ENCODE results near the gene CDC14B.
A peak's percentile ranks its signal among the peaks of the same experiment; 100 is the strongest.

The CDC14B gene

DNA sequence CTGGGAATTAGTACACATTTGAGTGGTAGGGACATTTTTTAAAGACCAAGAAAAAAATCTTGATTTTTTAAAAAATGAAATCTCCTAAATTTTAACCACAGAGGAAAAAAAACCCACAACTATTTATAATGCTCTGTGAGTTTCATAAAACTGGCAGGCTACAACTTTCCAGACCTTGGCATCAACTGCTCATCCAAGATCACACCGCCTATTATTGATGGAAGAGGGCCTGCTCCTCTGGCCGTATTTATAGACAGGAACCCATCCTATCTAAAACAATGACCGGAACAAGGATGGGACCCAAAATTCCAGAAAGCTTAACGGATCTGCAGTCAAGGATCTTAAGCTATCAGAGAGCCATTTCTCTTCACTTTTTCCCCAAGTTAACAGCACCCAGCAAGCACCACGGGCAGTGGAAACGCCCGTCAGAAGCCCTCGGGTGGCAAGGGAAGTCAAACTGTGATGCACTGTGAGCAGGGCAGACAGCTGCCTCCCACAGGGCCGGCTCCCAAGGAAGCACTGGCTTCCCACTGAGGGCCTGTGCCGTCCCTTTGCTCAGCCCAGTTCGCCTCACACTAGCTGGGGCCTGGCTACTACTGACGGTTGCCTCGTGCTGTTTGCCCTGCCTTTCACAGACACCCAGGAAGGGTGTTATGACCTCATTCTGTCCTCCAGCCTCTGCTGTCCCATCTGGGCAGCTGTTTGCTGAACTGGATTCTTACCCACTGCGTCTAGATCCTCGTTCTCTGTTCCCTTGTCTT is 62.8 kb downstream of the CDC14B start:
- no peak for DNase-seq (ENCODE audit: low read depth)
- TF ChIP-seq CTCF (IDR thresholded peaks at IDR 0.05; ENCODE audit: low read depth, low read length, missing control alignments): no peak
- no peak overlapping the region for H3K4me3 ChIP-seq (ENCODE audit: low read depth, low read length)
- in situ Hi-C loops (cut with HindIII; ENCODE audit: low sequenced_read_pairs): no loop called here

- DNase-seq (ENCODE audit: low read depth): no peak
- TF ChIP-seq CTCF (IDR thresholded peaks at IDR 0.05; ENCODE audit: low read depth, low read length, missing control alignments): no peak
- in situ Hi-C loops (cut with HindIII; ENCODE audit: low sequenced_read_pairs): no loop called here
- no peak overlapping the region for H3K4me3 ChIP-seq (ENCODE audit: low read depth, low read length)
These were observed 63.9 kb downstream of the CDC14B start for GRCh38 chr9:96555567-96556386.

DNA sequence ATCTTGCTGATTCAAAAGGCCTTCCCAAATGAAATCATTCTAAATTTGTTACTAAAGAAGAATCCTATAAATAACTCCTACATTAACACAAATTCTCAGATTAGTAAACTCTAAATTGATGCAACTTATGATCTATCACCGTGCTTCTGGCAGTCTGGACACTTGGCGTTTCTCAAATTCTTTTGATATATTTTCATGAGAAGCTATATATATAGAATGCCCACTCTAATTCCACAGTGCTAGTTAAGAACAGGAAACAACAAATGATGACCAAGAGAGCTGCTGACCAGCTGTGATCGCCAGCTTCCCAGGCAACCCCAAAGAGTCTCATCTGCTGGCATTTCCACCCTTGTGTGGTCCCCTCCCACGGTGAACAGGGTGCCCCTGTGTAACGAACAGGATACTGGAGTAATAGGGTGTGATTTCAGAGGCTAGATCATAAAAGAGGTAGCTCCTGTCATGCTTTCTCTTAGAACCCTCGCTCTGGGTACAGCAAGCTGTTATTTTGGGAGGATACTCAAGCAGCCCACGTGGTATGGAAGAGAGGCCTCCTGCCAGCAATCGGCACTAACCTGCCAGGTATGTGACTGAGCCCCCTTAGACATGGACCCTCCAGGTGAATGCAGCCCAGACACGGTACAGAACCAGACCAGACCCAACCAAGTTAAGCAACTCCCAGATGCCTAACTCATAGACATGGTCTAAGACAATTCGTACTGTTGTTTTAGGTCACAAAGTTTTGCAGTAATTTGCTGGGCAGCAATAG is 64.7 kb downstream of the CDC14B start:
- DNase-seq (ENCODE audit: low read depth): no peak

GRCh38 chr9:96554326-96554725 is 65.3 kb downstream of the CDC14B start:
- no peak overlapping the region for H3K4me3 ChIP-seq (ENCODE audit: low read depth, low read length)
- peak; percentile 49 for DNase-seq (ENCODE audit: low read depth)
- in situ Hi-C loops (cut with HindIII; ENCODE audit: low sequenced_read_pairs): loop anchor here (5.0 kb wide), 1 partner anchor 42 kb away; no protein-coding TSS in a partner anchor
- TF ChIP-seq CTCF (IDR thresholded peaks at IDR 0.05; ENCODE audit: low read depth, low read length, missing control alignments): no peak

More for the DNA sequence above, 64.7 kb downstream of the CDC14B start:
- no peak overlapping the region for H3K4me3 ChIP-seq (ENCODE audit: low read depth, low read length)
- in situ Hi-C loops (cut with HindIII; ENCODE audit: low sequenced_read_pairs): loop anchor here (5.0 kb wide), 1 partner anchor 43 kb away; no protein-coding TSS in a partner anchor
- no peak for TF ChIP-seq CTCF (IDR thresholded peaks at IDR 0.05; ENCODE audit: low read depth, low read length, missing control alignments)

- no peak overlapping the region for H3K4me3 ChIP-seq (ENCODE audit: low read depth, low read length)
- no peak for TF ChIP-seq CTCF (IDR thresholded peaks at IDR 0.05; ENCODE audit: low read depth, low read length, missing control alignments)
- peak; percentile 51 for DNase-seq (ENCODE audit: low read depth)
- in situ Hi-C loops (cut with HindIII; ENCODE audit: low sequenced_read_pairs): loop anchor here (5.0 kb wide), 1 partner anchor 41 kb away; no protein-coding TSS in a partner anchor
These were observed 66.6 kb downstream of the CDC14B start for GRCh38 chr9:96553070-96553469.

DNA sequence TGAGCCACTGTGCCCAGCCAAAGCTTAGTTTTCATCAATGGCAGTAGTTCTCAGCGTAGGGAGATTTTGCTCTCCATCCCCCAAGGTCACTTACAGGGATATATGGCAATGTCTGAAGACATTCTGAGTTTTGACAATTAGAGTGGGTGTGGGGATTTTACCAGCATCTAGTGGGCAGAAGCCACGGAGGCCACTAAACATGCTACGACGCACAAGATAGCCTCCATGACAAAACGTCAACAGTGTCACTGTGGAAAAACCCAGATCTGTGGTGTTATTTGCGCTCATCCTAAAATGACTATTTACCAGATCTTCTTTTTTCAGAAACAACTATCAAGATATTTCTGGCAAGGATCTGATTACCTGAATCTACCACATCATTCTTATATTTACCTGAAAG is 68.2 kb downstream of the CDC14B start:
- DNase-seq (ENCODE audit: low read depth): no peak
- H3K4me3 ChIP-seq (ENCODE audit: low read depth, low read length): no peak overlapping the region
- in situ Hi-C loops (cut with HindIII; ENCODE audit: low sequenced_read_pairs): loop anchor here (5.0 kb wide), 1 partner anchor 39 kb away; no protein-coding TSS in a partner anchor

More for the DNA sequence above, 68.2 kb downstream of the CDC14B start:
- no peak for TF ChIP-seq CTCF (IDR thresholded peaks at IDR 0.05; ENCODE audit: low read depth, low read length, missing control alignments)
